H1 (cell line): Measurements from ENCODE around the gene KCNQ1. TPM values are rescaled to one million over a fixed set of nuclear protein-coding genes. Genes with fewer than 3 reads are reported as not detected.

Experiments
- EGR1 ChIP-seq: IDR thresholded peaks from 2 replicates; pipeline ENCODE4 v1.6.1; 2011; ENCODE audit warnings: low read depth, low read length, borderline replicate concordance
- EP300 ChIP-seq, 2 experiments: IDR thresholded peaks; 1 replicate in 1 of 2; 2 replicates in 1 of 2; pipeline ENCODE4 v1.6.1; 2011 to 2012; ENCODE audit warnings: low read depth in 2 of 2, low read length in 2 of 2, mild to moderate bottlenecking in 2 of 2, borderline replicate concordance in 1 of 2, inconsistent platforms in 1 of 2, moderate library complexity in 1 of 2
- HDAC2 ChIP-seq, 2 experiments: fragments of 300-600 bp in 1 of 2; sonication (generic) in 1 of 2; IDR thresholded peaks; 2 replicates each; pipeline ENCODE4 v1.6.1; 2011 to 2012; ENCODE audit warnings: low read depth in 2 of 2, low read length in 2 of 2, mild to moderate bottlenecking in 2 of 2, moderate library complexity in 2 of 2, borderline replicate concordance in 1 of 2, inconsistent platforms in 1 of 2
- KDM4A ChIP-seq: IDR thresholded peaks from one replicate; pipeline ENCODE4 v1.7.1; 2012; ENCODE audit warnings: low read depth, mild to moderate bottlenecking, moderate library complexity, low read length, inconsistent platforms; ENCODE audit not compliant: severe bottlenecking
- POLR2A ChIP-seq, 2 experiments: IDR thresholded peaks; 1 replicate in 1 of 2; 2 replicates in 1 of 2; pipeline ENCODE4 v1.6.1; 2011; ENCODE audit warnings: low read depth in 2 of 2, low read length in 2 of 2, mild to moderate bottlenecking in 2 of 2; ENCODE audit errors: control extremely low read depth in 1 of 2
- SIN3A ChIP-seq, 2 experiments: IDR thresholded peaks in 1 of 2; conservative IDR thresholded peaks in 1 of 2; 2 replicates each; pipeline ENCODE4 v1.6.1; 2011 to 2012; ENCODE audit warnings: low read length in 2 of 2, improper control_type of control experiment in 1 of 2, low read depth in 1 of 2, mild to moderate bottlenecking in 1 of 2
- SP4 ChIP-seq: IDR thresholded peaks from 2 replicates; pipeline ENCODE4 v1.6.1; 2012; ENCODE audit warnings: low read length, inconsistent platforms
- polyA plus RNA-seq, 7 experiments: library from polyadenylated mRNA; depleted of rRNA in 3 of 7; stranded (reverse) in 5 of 7; unstranded in 2 of 7; fragments of >200 nt in 5 of 7; fragments of 200-250 nt in 2 of 7; gene quantifications; 1 replicate in 5 of 7; 2 replicates in 1 of 7; 4 replicates in 1 of 7; pipeline versions ENCODE4 v1.2.1 to v1.2.3, GENCODE V29; 2011 to 2013; ENCODE audit warnings: missing spikeins in 2 of 7, mixed read lengths in 2 of 7
- total RNA-seq: library from RNA; stranded (reverse); fragmentation: NEBNext Ultra II Directional; extraction: Animal tissue kit (Norgen Biotek cat#: 25700); gene quantifications from 2 replicates; pipeline ENCODE4 v1.2.1, GENCODE V29; 2021
- TF ChIP-seq, protein P1 (sequence below): fragments of 300-600 bp; sonication (generic); IDR thresholded peaks from 2 replicates; pipeline ENCODE4 v1.7.1; 2012; ENCODE audit warnings: low read length, moderate library complexity, mild to moderate bottlenecking, inconsistent platforms; ENCODE audit not compliant: insufficient replicate concordance
- TF ChIP-seq, protein P2 (sequence below): IDR thresholded peaks from 2 replicates; pipeline ENCODE4 v1.6.1; 2012; ENCODE audit warnings: inconsistent platforms

KCNQ1 gene
- total and polyA plus RNA-seq, 2 of the 8 experiments (the other 6 are each of a cell fraction or from before 2014, with no cell fraction given), result 1.9 to 2.0 TPM

DNA sequence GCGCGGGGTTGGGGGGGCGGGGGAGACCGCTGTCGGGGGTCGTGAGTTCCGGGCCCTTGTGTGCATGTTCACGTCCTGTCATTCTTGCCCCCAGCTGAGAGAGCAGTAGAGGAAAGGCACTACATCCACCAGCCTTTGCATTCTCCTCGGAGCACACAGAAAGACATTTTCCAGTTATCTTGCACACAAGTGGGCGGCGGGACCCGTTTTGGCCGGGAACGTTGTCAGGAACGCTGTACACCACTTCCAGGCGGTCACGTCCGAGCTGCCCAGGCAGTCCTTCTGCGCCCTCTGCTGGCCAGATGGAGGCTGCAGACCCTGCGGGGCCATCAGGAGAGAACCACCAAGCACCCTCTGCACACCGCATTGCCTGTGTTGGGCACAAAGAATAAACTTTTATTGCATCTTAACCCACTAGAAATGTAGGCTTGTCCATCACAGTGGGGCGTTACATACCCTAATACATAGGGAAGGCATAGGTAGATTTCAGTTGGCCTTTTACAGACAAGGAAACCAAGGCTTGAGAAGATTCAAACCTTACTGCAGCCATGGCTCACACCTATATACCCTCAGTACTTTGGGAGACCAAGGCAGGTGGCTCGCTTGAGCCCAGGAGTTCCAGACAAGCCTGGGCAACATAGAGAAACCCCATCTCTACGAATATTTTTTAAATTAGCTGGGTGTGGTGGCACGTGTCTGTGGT is 443.6 kb downstream of the KCNQ1 start (continued):
- TF ChIP-seq, protein P1, sequence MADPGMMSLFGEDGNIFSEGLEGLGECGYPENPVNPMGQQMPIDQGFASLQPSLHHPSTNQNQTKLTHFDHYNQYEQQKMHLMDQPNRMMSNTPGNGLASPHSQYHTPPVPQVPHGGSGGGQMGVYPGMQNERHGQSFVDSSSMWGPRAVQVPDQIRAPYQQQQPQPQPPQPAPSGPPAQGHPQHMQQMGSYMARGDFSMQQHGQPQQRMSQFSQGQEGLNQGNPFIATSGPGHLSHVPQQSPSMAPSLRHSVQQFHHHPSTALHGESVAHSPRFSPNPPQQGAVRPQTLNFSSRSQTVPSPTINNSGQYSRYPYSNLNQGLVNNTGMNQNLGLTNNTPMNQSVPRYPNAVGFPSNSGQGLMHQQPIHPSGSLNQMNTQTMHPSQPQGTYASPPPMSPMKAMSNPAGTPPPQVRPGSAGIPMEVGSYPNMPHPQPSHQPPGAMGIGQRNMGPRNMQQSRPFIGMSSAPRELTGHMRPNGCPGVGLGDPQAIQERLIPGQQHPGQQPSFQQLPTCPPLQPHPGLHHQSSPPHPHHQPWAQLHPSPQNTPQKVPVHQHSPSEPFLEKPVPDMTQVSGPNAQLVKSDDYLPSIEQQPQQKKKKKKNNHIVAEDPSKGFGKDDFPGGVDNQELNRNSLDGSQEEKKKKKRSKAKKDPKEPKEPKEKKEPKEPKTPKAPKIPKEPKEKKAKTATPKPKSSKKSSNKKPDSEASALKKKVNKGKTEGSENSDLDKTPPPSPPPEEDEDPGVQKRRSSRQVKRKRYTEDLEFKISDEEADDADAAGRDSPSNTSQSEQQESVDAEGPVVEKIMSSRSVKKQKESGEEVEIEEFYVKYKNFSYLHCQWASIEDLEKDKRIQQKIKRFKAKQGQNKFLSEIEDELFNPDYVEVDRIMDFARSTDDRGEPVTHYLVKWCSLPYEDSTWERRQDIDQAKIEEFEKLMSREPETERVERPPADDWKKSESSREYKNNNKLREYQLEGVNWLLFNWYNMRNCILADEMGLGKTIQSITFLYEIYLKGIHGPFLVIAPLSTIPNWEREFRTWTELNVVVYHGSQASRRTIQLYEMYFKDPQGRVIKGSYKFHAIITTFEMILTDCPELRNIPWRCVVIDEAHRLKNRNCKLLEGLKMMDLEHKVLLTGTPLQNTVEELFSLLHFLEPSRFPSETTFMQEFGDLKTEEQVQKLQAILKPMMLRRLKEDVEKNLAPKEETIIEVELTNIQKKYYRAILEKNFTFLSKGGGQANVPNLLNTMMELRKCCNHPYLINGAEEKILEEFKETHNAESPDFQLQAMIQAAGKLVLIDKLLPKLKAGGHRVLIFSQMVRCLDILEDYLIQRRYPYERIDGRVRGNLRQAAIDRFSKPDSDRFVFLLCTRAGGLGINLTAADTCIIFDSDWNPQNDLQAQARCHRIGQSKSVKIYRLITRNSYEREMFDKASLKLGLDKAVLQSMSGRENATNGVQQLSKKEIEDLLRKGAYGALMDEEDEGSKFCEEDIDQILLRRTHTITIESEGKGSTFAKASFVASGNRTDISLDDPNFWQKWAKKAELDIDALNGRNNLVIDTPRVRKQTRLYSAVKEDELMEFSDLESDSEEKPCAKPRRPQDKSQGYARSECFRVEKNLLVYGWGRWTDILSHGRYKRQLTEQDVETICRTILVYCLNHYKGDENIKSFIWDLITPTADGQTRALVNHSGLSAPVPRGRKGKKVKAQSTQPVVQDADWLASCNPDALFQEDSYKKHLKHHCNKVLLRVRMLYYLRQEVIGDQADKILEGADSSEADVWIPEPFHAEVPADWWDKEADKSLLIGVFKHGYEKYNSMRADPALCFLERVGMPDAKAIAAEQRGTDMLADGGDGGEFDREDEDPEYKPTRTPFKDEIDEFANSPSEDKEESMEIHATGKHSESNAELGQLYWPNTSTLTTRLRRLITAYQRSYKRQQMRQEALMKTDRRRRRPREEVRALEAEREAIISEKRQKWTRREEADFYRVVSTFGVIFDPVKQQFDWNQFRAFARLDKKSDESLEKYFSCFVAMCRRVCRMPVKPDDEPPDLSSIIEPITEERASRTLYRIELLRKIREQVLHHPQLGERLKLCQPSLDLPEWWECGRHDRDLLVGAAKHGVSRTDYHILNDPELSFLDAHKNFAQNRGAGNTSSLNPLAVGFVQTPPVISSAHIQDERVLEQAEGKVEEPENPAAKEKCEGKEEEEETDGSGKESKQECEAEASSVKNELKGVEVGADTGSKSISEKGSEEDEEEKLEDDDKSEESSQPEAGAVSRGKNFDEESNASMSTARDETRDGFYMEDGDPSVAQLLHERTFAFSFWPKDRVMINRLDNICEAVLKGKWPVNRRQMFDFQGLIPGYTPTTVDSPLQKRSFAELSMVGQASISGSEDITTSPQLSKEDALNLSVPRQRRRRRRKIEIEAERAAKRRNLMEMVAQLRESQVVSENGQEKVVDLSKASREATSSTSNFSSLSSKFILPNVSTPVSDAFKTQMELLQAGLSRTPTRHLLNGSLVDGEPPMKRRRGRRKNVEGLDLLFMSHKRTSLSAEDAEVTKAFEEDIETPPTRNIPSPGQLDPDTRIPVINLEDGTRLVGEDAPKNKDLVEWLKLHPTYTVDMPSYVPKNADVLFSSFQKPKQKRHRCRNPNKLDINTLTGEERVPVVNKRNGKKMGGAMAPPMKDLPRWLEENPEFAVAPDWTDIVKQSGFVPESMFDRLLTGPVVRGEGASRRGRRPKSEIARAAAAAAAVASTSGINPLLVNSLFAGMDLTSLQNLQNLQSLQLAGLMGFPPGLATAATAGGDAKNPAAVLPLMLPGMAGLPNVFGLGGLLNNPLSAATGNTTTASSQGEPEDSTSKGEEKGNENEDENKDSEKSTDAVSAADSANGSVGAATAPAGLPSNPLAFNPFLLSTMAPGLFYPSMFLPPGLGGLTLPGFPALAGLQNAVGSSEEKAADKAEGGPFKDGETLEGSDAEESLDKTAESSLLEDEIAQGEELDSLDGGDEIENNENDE, result no peak
- TF ChIP-seq KDM4A, result no peak
- TF ChIP-seq SP4, result no peak
- TF ChIP-seq POLR2A (IDR thresholded peaks at IDR 0.05; ENCODE audit: control extremely low read depth in 1 of 2, low read depth in 2 of 2, low read length in 2 of 2), result no peak
- TF ChIP-seq EP300 (IDR thresholded peaks at IDR 0.05; ENCODE audit: borderline replicate concordance in 1 of 2, low read depth in 2 of 2, low read length in 2 of 2), result no peak
- no peak for TF ChIP-seq EGR1
- TF ChIP-seq, protein P2, sequence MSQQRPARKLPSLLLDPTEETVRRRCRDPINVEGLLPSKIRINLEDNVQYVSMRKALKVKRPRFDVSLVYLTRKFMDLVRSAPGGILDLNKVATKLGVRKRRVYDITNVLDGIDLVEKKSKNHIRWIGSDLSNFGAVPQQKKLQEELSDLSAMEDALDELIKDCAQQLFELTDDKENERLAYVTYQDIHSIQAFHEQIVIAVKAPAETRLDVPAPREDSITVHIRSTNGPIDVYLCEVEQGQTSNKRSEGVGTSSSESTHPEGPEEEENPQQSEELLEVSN, result peak; percentile 31; the same call in 1 of the 2 replicates
- no peak for TF ChIP-seq HDAC2 (IDR thresholded peaks at IDR 0.05; ENCODE audit: borderline replicate concordance in 1 of 2, low read depth in 2 of 2, low read length in 2 of 2)
- TF ChIP-seq SIN3A (conservative IDR thresholded peaks at IDR 0.05 in 1 of 2, IDR thresholded peaks at IDR 0.05 in 1 of 2; ENCODE audit: low read depth in 1 of 2, low read length in 2 of 2), result peak in 1 of 2 experiments; percentile 50; a peak in 1 of 4 replicates
